ENCODE results near the gene ZNF432.
A peak's percentile ranks its signal among the peaks of the same experiment; 100 is the strongest.

ZNF432 gene

GRCh38 chr19:52007806-52008557 is 40.7 kb downstream of the ZNF432 start, which contains the start of gene ZNF615:
Gene ZNF615 (minus strand): TSS chr19:52008211. CDS start chr19:52003711, 4,500 bp downstream.
- peaks cover 10% of the 10 kb centered on the region for H3K4me1 ChIP-seq (ENCODE audit: control insufficient read depth, insufficient read depth, low read length)
- no peaks in the 10 kb centered on the region for H3K9me3 ChIP-seq (ENCODE audit: control insufficient read depth in 2 of 2, low read length in 2 of 2)
- H3K27me3 ChIP-seq (ENCODE audit: control insufficient read depth in 1 of 2, insufficient read depth in 2 of 2, low read length in 2 of 2), result no peaks in the 10 kb centered on the region
- peak within 1 kb of the TSS; percentile 86 to 99 for H3K4me3 ChIP-seq (ENCODE audit: low read length in 2 of 2)
- peak within 1 kb of the TSS; percentile 68 to 97 for H3K9ac ChIP-seq (ENCODE audit: low read length in 2 of 2)
- peaks cover 10 to 12% of the 10 kb centered on the region in 2 donors for H3K36me3 ChIP-seq (ENCODE audit: control insufficient read depth in 2 of 2, insufficient read depth in 2 of 2, low read length in 2 of 2)
- H3K27ac ChIP-seq (ENCODE audit: low read length), result peak within 1 kb of the TSS; percentile 91

GRCh38 chr19:52007451-52007805 is 41.2 kb downstream of the ZNF432 start:
- Histone ChIP-seq H3K4me3 (ENCODE audit: low read length in 2 of 2) (peak overlapping the region; percentile 86 to 99), H3K4me1 (ENCODE audit: control insufficient read depth, insufficient read depth, low read length) (peaks cover 10% of the 10 kb centered on the region), H3K9me3 (ENCODE audit: control insufficient read depth in 2 of 2, low read length in 2 of 2) (no peaks in the 10 kb centered on the region), H3K9ac (ENCODE audit: low read length in 2 of 2) (peak overlapping the region; percentile 68 to 97), H3K27ac (ENCODE audit: low read length) (peak overlapping the region; percentile 91), H3K27me3 (ENCODE audit: control insufficient read depth in 1 of 2, insufficient read depth in 2 of 2, low read length in 2 of 2) (no peaks in the 10 kb centered on the region), H3K36me3 (ENCODE audit: control insufficient read depth in 2 of 2, insufficient read depth in 2 of 2, low read length in 2 of 2) (peaks cover 4 to 7% of the 10 kb centered on the region in 2 donors)

- Histone ChIP-seq H3K4me1 (ENCODE audit: control insufficient read depth, insufficient read depth, low read length) (no peaks in the 10 kb centered on the region), H3K36me3 (ENCODE audit: control insufficient read depth in 2 of 2, insufficient read depth in 2 of 2, low read length in 2 of 2) (peaks cover 53 to 57% of the 10 kb centered on the region in 2 donors), H3K9me3 (ENCODE audit: control insufficient read depth in 2 of 2, low read length in 2 of 2) (peaks cover 27 to 39% of the 10 kb centered on the region in 2 donors), H3K9ac (ENCODE audit: low read length in 2 of 2) (no peak overlapping the region), H3K27me3 (ENCODE audit: control insufficient read depth in 1 of 2, insufficient read depth in 2 of 2, low read length in 2 of 2) (no peaks in the 10 kb centered on the region), H3K27ac (ENCODE audit: low read length) (no peak overlapping the region), H3K4me3 (ENCODE audit: low read length in 2 of 2) (peak overlapping the region in 1 of 2 donors; percentile 58)
Observed at GRCh38 chr19:51994048-51994644, 54.5 kb downstream of the ZNF432 start.

GRCh38 chr19:51993422-51993821 is 55.2 kb downstream of the ZNF432 start:
- Histone ChIP-seq H3K9me3 (ENCODE audit: control insufficient read depth in 2 of 2, low read length in 2 of 2) (peaks cover 27 to 44% of the 10 kb centered on the region in 2 donors), H3K36me3 (ENCODE audit: control insufficient read depth in 2 of 2, insufficient read depth in 2 of 2, low read length in 2 of 2) (peaks cover 49 to 50% of the 10 kb centered on the region in 2 donors), H3K27ac (ENCODE audit: low read length) (no peak overlapping the region), H3K9ac (ENCODE audit: low read length in 2 of 2) (no peak overlapping the region), H3K4me1 (ENCODE audit: control insufficient read depth, insufficient read depth, low read length) (no peaks in the 10 kb centered on the region), H3K4me3 (ENCODE audit: low read length in 2 of 2) (peak overlapping the region in 1 of 2 donors; percentile 58), H3K27me3 (ENCODE audit: control insufficient read depth in 1 of 2, insufficient read depth in 2 of 2, low read length in 2 of 2) (no peaks in the 10 kb centered on the region)

GRCh38 chr19:51986309-51987291 is 62.0 kb downstream of the ZNF432 start, which contains the start of gene ZNF350:
Gene ZNF350 (minus strand): TSS chr19:51986840. CDS start chr19:51974360, 12,480 bp downstream.
- Histone ChIP-seq H3K4me3 (ENCODE audit: low read length in 2 of 2) (peak within 1 kb of the TSS; percentile 100), H3K9ac (ENCODE audit: low read length in 2 of 2) (peak within 1 kb of the TSS; percentile 96 to 99), H3K27me3 (ENCODE audit: control insufficient read depth in 1 of 2, insufficient read depth in 2 of 2, low read length in 2 of 2) (no peaks in the 10 kb centered on the region), H3K9me3 (ENCODE audit: control insufficient read depth in 2 of 2, low read length in 2 of 2) (peaks cover 0 to 11% of the 10 kb centered on the region in 2 donors), H3K36me3 (ENCODE audit: control insufficient read depth in 2 of 2, insufficient read depth in 2 of 2, low read length in 2 of 2) (no peaks in the 10 kb centered on the region), H3K27ac (ENCODE audit: low read length) (peak within 1 kb of the TSS; percentile 58), H3K4me1 (ENCODE audit: control insufficient read depth, insufficient read depth, low read length) (peaks cover 5% of the 10 kb centered on the region)

- peaks cover 0 to 3% of the 10 kb centered on the region in 2 donors for H3K36me3 ChIP-seq (ENCODE audit: control insufficient read depth in 2 of 2, insufficient read depth in 2 of 2, low read length in 2 of 2)
- no peak overlapping the region for H3K4me3 ChIP-seq (ENCODE audit: low read length in 2 of 2)
- peaks cover 3 to 6% of the 10 kb centered on the region in 2 donors for H3K9me3 ChIP-seq (ENCODE audit: control insufficient read depth in 2 of 2, low read length in 2 of 2)
- H3K9ac ChIP-seq (ENCODE audit: low read length in 2 of 2), result no peak overlapping the region
- no peaks in the 10 kb centered on the region for H3K27me3 ChIP-seq (ENCODE audit: control insufficient read depth in 1 of 2, insufficient read depth in 2 of 2, low read length in 2 of 2)
- no peak overlapping the region for H3K27ac ChIP-seq (ENCODE audit: low read length)
- peaks cover 5% of the 10 kb centered on the region for H3K4me1 ChIP-seq (ENCODE audit: control insufficient read depth, insufficient read depth, low read length)
Observed at GRCh38 chr19:51983361-51983760, 65.3 kb downstream of the ZNF432 start.

All from stomach smooth muscle (tissue), 2 donors.